ENCODE data around the gene NTRK2. TPM values are rescaled to one million over a fixed set of nuclear protein-coding genes. Genes with fewer than 3 reads are reported as not detected.

NTRK2 gene
- total RNA-seq, 1 donor from 2014 or later = 8.2 TPM

DNA sequence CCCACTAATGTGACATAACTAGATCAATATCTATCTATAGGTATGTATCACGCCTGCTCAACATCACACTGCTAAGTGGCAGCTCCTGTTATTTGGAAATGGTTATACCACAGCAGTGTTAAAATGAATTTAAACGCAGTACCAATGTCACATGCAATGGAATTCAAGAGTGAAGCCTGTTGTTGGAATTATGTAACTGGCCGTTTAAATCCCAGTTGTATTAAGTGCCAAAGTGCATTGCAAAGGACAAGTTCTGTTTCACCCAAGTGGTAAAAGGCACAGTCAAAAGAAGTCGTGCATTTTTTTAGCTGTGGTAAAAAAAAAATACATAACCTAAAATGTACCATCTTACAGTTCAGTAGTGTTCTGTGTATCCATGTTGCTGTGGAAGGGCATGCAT lies 4.3 kb downstream of the NTRK2 start:
- ATAC-seq (no peak), DNase-seq (ENCODE audit: missing footprints) (no peak)
- intact Hi-C loops (cut with DNase I) = no loop called here

DNA sequence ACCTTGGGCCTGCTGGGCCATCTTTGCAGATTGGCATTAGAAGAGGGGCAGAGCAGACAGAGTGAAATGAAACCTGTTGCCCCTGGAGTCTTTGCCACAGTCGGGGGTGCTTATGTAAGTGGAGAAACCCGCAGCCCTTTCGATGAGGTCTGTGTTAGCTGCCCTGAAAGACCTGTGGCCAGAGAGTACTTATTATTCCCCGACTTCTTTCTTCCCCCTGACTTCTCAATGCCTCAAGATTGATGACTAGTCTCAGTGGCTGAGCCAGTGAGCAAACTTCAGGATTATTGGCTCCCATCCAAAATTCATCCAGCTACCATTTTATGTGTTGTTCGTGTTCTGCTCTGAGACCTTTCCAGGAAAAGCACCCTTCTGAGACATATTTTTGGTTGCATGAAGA lies 7.6 kb downstream of the NTRK2 start:
- ATAC-seq (no peak), DNase-seq (ENCODE audit: missing footprints) (no peak)
- intact Hi-C loops (cut with DNase I) = no loop called here

DNA sequence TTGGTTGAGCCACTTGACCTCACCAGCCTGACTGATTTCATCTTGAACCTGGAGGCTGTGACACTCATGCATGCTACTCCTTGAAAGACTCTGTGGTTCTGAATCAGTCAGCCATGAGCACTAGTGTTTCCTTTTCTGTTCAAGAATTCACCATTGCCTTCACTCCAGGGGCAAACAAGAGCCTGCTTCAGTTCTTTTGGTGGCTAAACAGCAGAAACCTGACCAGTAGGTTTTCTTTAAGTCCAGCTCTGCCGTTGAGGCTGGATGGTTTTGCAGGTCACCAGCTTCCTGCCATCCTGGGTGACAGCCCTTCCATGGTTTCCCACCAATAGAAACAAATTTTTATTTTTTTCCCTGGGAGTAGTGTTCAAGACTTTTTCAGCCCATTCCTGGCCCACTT lies 10.0 kb downstream of the NTRK2 start:
- ATAC-seq (no peak), DNase-seq (ENCODE audit: missing footprints) (no peak)
- intact Hi-C loops (cut with DNase I) = no loop called here

DNA sequence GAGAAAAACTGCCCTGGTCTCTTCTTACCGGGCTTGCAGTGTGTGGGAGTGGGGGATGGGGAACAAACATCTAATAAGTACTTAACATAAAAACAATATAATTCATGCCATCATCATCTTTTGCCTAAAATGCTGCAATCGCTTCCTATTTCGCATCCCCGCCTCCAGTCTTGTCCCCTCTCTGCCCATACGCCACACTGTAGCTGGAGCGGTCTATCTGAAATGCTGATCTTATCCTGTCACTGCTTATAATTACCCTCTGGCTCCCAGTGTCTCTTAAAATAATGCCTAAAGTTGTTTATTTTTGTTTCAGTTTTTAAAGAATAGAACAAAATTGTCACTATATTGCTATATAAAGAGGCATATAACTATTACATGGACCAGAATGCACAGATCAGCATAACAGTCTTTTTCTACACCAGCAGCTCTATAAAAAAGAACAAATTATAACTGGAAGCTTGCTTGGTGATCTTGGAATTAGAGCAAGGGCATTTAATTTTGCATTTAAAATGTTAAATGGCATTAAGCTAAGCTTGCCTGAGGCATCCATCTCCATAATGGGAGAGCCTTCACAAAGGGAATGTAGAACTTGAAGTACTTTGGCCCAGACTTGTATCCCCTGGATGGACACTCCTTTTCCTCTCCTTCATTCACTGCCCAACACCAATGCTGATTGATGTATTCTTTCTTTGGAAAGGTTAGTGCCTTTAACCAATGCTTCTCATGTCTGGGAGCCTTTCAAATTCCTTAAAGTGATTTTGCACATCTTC lies 12.2 kb downstream of the NTRK2 start:
- intact Hi-C loops (cut with DNase I) = no loop called here
- no peak for DNase-seq (ENCODE audit: missing footprints)
- no peak for ATAC-seq

DNA sequence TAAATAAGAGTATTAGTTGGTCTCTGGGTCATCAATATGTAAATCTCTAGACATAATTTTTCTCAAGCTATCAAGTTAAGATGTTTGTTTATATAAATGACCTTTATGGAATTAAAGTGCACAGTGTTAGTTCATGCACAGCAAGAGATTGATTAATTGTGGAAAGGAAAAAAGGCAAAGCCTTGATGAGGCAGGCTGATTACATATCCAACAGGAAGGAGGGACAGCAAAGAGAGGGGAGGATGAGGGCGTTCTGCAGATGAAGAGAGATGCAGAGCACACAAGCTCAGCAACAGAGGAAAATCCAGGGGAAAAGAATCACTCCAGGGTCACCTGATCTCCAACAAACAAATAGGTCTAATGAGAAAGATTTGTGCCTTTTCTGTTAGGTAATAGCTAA lies 16.5 kb downstream of the NTRK2 start:
- no peak for ATAC-seq
- DNase-seq (ENCODE audit: missing footprints) = no peak
- intact Hi-C loops (cut with DNase I) = no loop called here

DNA sequence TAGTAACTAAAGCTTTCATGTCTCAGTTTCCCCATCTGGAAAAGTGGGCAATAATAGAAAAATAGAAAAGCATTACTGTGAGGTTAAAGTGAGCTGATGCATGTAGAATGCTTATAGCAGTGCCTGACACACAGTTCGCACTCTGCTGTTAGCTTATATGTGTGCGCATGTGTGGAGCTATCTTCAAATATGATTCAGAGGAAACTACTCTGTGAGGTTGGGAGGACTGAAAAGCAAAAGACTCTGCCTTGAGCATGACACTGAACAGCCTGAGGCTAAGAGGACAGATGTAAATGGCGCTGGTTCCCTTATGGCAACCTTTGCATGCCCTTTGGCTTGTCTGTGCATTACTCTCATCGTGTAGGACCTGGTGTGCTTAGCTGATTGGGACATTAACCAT lies 19.4 kb downstream of the NTRK2 start:
- DNase-seq (ENCODE audit: missing footprints) = no peak
- intact Hi-C loops (cut with DNase I) = no loop called here
- ATAC-seq = no peak

DNA sequence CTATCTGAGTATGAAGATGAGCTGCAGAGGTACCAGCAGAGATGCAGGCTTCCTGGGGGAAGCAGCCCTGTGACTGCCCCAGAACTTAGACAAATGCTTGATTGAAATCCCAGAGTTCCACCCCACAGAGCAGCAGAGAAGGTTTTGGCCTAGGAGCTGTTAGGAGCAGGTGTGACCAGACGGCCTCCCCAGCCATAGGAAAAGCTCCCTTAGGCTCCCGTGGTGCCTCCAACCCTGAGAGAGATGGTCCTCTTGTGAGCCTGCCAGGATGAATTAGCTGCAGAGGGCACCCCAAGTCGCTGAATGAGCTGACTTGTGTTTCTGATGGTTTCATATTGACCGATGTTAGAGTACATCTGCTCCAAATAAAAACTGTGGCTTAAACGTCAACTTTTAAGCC lies 22.1 kb downstream of the NTRK2 start:
- ATAC-seq = no peak
- DNase-seq (ENCODE audit: missing footprints) = no peak
- intact Hi-C loops (cut with DNase I) = no loop called here

DNA sequence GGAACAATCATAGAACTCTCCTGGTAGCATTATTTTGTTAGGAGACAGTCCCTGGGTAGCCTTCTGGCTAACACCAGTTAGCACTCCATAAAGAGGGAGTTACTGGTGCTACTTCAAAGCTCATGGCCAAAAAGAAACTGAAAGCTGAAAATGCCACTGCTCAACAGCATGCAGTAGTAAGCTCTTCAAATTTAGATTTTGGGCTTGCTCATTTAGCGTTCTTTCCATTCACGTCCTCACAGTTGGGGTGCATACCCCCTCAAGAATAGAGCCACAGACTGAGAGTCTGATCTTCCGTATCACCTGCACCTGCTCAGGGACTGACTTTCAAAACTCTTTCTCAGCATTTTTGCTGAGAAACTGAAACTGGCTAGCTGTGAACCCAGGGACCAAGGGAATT lies 24.7 kb downstream of the NTRK2 start:
- ATAC-seq = no peak
- intact Hi-C loops (cut with DNase I) = no loop called here
- DNase-seq (ENCODE audit: missing footprints) = no peak

DNA sequence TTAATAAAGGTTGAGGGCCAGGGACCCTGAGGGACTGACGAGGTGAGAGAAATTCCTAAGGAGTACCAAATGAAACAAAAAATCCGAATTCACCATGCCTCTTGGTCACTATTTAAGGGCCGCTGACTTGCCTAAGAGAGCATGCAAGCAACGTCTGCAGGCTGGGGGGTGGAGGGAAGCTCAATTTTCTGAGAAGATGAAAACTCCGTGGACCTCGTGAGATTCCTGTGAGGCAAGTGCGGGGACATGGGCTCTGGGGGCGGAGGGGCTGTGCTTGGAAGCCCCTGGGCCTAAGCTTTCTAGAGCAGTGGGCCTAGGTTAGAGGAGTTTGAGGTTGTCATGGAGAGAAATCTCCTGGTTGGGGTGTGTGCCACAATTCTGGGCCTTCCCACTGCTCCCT lies 27.5 kb downstream of the NTRK2 start:
- DNase-seq (ENCODE audit: missing footprints) (no peak), ATAC-seq (no peak)
- intact Hi-C loops (cut with DNase I) = loop anchor here (2.0 kb wide), 2 partner anchors 258 to 562 kb away; no protein-coding TSS in a partner anchor

DNA sequence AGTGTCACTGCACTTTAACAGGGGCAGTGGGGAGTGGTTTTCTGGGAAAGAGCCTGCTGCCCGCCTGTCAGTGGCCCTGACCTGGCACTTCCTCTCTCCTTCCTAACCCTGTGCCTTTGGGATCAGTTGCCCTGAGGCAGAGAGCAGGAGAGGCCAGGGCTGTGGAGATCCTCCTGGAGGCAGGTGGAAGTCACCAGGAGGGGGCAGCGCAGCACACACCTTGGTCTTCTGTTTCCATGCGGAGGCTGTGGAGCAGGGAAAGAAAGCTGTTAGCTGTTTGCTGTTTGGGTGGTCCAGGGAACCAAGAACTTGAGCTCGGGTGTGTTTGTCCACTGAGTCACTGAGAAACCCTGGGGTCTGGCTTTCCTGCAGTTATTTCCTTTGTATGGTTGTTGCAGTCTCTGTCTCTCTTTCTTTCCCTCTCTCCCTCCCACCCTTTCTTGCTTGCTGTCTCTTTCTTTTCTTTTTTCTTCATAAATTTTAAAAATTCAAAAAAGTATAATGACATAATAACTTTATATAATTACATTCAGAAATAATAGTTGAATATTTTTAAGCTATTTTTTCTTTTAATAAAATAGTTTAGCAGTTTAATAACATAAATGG lies 28.1 kb downstream of the NTRK2 start:
- ATAC-seq = peak; percentile 79
- peak; percentile 74 for DNase-seq (ENCODE audit: missing footprints)
- intact Hi-C loops (cut with DNase I) = loop anchor here (2.0 kb wide), 2 partner anchors 257 to 561 kb away; no protein-coding TSS in a partner anchor

DNA sequence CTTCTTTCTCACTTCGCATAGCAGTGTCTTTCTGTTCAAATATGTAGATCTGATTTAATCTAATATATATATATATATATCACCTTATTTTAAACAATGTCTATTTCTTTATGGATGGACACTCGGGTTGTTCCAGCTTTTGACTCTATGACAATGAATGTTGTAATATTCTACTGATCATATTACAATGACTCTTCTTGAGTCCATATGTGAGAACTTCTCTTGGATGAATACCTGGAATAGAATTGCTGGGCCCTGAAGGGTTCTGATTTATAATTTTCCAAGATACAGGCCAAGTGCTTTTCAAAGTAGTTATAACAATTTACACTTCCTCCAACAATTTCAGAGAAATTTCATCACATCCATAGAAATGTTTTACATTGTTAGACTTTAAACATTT lies 28.8 kb downstream of the NTRK2 start:
- ATAC-seq (no peak), DNase-seq (ENCODE audit: missing footprints) (no peak)
- intact Hi-C loops (cut with DNase I) = no loop called here

DNA sequence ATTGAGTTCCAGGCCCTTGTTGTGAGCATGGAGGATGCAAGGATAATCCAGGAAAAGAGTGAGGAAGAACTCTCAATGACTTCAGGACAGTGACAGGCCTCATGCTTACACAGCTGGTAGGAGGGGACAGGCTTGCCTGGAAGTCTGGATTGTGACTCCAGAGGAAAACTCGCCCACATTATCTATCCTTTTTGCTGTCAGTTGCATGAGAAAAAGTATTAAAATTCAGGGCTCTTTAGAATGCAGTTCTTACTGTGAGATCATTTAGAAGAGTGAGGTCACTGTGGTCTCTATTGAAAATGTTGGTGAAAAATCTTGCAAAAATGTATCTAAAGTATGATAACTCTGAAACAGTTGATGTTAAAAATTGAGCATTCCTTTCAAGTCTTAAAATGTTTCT lies 30.5 kb downstream of the NTRK2 start:
- no peak for ATAC-seq
- intact Hi-C loops (cut with DNase I) = loop anchor here (10.0 kb wide), 1 partner anchor 155 kb away; no protein-coding TSS in a partner anchor
- DNase-seq (ENCODE audit: missing footprints) = no peak

DNA sequence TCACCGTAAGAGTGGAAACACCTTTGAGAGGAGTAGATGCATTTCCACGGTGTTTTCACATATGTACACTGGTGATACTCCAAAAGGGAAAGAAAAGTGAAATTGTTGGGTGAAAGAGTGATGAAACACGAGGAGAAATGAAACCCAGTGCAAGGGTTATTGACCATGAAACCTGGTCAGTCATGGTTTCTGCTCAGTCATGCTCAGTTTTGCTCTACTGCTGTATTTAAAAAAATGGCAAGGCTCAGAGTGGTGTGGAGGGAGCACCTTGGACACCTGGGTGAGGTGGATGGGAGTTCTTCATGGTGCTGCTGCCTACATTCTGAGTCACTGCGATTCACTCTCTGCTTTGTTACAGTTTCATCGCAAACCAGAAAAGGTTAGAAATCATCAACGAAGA lies 32.3 kb downstream of the NTRK2 start:
- no peak for DNase-seq (ENCODE audit: missing footprints)
- intact Hi-C loops (cut with DNase I) = loop anchor here (10.0 kb wide), 1 partner anchor 153 kb away; no protein-coding TSS in a partner anchor
- ATAC-seq = no peak

DNA sequence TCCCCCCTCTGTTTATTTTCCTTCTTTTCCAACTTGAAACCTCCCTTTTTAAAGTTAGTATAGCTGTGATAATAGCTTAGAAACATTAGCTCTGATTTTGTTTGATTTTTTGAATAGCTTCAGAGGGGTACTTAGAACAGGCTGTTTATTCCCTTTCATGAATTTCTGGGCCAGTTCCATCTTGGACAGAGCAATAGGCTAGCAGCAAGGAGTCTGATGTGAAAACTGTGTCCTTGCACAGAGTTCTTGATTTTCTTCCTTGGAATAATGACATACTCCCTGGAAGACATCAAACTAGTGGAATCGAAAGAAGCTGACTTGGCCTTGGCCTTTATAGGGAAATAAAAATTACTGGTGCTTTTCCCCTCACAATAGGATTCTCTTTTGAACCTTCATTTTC lies 32.9 kb downstream of the NTRK2 start:
- ATAC-seq = peak; percentile 79
- no peak for DNase-seq (ENCODE audit: missing footprints)
- intact Hi-C loops (cut with DNase I) = loop anchor here (10.0 kb wide), 1 partner anchor 152 kb away; no protein-coding TSS in a partner anchor

DNA sequence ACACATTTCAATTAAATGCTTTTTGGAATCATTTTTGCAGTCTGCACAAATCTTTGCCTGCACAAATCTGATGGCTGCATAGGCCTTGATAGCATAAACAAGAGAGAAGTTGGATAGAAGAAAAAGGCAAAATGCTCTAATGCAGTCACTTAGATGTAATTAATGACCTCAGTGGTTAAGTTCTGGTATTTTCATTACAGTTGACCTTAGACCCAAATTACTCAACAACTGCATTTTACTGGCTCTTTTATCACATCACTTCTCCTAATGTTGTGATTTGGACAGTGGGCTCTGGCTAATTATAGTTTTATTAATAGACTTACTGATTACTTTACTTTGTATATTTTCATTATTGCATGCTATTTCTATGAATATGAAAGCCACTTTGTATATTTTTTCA lies 34.3 kb downstream of the NTRK2 start:
- intact Hi-C loops (cut with DNase I) = loop anchor here (10.0 kb wide), 1 partner anchor 151 kb away; no protein-coding TSS in a partner anchor
- no peak for DNase-seq (ENCODE audit: missing footprints)
- no peak for ATAC-seq

DNA sequence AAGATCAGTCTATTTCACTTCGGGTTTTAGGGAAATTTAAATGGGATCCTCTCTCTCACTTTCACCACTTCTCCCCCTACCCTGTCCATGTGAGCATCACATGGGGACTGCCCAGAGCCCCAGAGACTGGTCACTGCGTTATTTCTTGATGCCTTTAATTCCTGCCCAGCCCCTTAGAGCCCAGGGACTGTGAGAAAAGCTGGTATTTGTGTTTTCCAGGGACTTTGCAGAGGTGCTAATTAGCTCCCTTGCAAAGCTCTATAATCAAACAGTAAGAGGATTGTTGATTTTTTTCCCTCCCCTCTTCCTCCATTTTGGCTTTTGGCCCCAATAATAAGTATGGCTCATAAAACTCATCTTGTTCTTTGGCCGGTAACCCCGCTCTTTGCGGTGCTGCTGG lies 35.6 kb downstream of the NTRK2 start:
- intact Hi-C loops (cut with DNase I) = loop anchor here (10.0 kb wide), 1 partner anchor 150 kb away; no protein-coding TSS in a partner anchor
- ATAC-seq = no peak
- DNase-seq (ENCODE audit: missing footprints) = no peak

DNA sequence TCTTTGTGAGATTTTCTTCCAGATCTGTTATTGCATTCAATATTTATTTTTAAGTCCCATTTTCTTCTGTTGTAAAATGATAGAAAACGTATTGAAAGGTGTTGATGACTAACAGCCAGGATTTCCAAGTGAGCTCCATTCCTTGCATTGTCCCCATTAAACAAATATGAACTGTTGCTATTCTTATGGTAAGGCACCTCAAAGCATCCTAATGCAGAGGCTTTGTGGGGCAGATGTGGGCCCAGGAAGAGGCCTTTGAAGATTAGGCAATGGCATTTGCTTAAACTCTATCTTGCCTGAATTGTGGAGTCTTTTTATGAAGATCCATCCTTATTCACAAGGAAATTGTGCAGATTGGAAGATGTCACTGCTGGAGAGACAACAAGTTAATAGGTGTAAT lies 38.9 kb downstream of the NTRK2 start:
- intact Hi-C loops (cut with DNase I) = loop anchor here (10.0 kb wide), 1 partner anchor 146 kb away; no protein-coding TSS in a partner anchor
- DNase-seq (ENCODE audit: missing footprints) = no peak
- no peak for ATAC-seq

DNA sequence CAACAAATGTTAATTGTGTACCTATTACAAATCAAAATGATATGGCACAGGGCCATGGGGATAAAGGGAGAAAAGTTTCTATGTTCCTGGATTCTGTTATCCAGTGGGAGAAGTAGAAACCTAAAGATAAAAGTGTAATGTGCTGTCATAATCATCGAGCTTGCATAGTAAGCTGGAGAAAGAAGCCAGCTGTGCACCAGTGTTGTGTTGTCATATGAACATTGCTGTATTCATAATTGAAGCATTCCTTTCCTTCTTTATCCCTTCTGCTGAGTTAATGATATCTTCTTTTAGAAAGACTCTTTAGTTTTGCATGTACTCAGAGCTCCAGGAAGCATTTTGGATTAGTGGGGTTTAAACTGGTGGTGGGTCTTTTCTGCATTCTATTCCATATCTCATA lies 39.5 kb downstream of the NTRK2 start:
- ATAC-seq (no peak), DNase-seq (ENCODE audit: missing footprints) (no peak)
- intact Hi-C loops (cut with DNase I) = loop anchor here (10.0 kb wide), 1 partner anchor 146 kb away; no protein-coding TSS in a partner anchor

DNA sequence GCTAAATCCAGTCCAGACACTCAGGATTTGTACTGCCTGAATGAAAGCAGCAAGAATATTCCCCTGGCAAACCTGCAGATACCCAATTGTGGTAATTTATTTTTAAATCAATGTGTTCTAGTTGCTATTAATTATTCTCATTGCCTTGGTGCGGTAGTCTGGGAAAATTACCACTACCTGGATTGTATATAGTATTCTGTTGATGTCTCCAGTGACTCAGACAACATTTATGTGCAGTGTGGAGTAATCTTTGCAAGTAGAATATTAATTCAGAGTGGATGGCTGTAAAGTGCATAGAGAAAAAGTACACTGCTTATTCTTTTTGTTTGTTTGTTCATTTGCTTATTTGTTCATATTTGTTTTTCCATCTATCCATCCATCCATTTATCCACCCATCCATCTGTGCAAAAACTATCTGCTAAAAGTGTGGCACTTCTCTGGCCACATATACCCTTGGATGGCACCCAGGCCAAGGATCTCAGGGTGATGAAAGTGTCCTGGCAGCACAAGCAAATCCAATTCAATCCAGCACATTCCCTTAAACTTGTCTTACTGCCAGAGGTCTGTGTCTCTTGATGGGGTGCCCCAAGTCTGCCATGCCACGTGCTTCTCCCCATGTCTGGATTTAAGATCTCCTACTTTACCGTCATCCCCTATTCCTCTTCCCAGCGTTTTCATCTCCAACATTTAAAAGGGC lies 41.3 kb downstream of the NTRK2 start:
- no peak for DNase-seq (ENCODE audit: missing footprints)
- intact Hi-C loops (cut with DNase I) = no loop called here

DNA sequence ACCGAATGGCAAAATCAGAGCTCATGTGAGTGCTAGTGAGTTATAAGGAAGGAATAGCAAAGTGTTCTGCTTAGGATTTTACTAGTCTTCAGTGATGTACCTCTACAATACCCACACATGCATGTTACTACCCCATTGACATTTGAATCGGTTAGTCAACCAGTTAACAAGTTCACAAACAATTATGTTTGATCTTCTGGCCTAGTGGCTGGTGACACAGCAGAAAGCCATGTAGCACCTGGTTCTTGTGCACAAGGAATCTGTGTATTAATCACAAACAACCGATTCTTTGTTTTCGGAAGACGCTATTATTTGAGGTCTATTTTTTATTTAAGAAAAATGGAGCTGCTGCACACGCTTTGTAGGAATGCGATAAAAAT lies 41.9 kb downstream of the NTRK2 start:
- intact Hi-C loops (cut with DNase I) = no loop called here
- DNase-seq (ENCODE audit: missing footprints) (no peak), ATAC-seq (peak; percentile 16)

More for the DNA sequence above, 41.3 kb downstream of the NTRK2 start:
- peak; percentile 72 for ATAC-seq
